Adrenal gland (tissue), 5 donors: ENCODE results near the gene ADARB2.

Experiments used
- POLR2A ChIP-seq, 2 donors: fragments of 450-650 bp; IDR thresholded peaks; one replicate each; pipeline ENCODE4 v1.6.1; 2017; ENCODE audit warnings: antibody characterized with exemption in 2 of 2, mild to moderate bottlenecking in 2 of 2, moderate library complexity in 1 of 2
- TF ChIP-seq, protein P1 (sequence below), 6 experiments: fragments of 450-650 bp in 4 of 6; fragments of 200-600 bp in 2 of 6; sonication (generic) in 1 of 6; IDR thresholded peaks; 1 replicate in 5 of 6; 2 replicates in 1 of 6; pipeline versions ENCODE4 v1.5.1 to v1.8.0; 2016 to 2021; ENCODE audit warnings: antibody characterized with exemption in 6 of 6, mild to moderate bottlenecking in 2 of 6, moderate library complexity in 1 of 6
- donor health status: DM: no; HTN: no; CAD: no.

- TF ChIP-seq, protein P1, sequence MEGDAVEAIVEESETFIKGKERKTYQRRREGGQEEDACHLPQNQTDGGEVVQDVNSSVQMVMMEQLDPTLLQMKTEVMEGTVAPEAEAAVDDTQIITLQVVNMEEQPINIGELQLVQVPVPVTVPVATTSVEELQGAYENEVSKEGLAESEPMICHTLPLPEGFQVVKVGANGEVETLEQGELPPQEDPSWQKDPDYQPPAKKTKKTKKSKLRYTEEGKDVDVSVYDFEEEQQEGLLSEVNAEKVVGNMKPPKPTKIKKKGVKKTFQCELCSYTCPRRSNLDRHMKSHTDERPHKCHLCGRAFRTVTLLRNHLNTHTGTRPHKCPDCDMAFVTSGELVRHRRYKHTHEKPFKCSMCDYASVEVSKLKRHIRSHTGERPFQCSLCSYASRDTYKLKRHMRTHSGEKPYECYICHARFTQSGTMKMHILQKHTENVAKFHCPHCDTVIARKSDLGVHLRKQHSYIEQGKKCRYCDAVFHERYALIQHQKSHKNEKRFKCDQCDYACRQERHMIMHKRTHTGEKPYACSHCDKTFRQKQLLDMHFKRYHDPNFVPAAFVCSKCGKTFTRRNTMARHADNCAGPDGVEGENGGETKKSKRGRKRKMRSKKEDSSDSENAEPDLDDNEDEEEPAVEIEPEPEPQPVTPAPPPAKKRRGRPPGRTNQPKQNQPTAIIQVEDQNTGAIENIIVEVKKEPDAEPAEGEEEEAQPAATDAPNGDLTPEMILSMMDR (IDR thresholded peaks at IDR 0.05) = no peak
- no peak for TF ChIP-seq POLR2A (IDR thresholded peaks at IDR 0.05)
Measured at GRCh38 chr10:1488970-1489548, 248.3 kb downstream of the ADARB2 start.
